ENCODE measurements around the gene TERF2IP. TPM values are rescaled to one million over a fixed set of nuclear protein-coding genes. Genes with fewer than 3 reads are reported as not detected.

The TERF2IP gene
- total RNA-seq, 1 donor from 2014 or later: 60.1 TPM

DNA sequence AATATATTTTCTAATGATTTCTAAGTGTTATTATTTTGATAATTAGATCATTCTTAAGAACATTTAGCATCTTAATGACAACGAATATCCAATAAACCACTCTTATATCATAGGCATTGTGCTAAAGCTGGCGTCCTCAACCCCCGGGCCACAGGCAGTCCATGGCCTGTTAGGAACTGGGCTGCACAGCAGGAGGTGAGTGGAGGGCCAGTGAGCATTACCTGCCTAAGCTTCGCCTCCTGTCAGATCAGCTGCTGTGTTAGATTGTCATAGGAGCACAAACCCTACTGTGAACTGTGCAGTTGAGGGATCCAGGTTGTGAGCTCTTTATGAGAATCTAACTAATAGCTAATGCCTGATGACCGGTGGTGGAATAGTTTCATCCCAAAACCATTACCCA is 50.0 kb downstream of the TERF2IP start:
- TF ChIP-seq, protein P1, sequence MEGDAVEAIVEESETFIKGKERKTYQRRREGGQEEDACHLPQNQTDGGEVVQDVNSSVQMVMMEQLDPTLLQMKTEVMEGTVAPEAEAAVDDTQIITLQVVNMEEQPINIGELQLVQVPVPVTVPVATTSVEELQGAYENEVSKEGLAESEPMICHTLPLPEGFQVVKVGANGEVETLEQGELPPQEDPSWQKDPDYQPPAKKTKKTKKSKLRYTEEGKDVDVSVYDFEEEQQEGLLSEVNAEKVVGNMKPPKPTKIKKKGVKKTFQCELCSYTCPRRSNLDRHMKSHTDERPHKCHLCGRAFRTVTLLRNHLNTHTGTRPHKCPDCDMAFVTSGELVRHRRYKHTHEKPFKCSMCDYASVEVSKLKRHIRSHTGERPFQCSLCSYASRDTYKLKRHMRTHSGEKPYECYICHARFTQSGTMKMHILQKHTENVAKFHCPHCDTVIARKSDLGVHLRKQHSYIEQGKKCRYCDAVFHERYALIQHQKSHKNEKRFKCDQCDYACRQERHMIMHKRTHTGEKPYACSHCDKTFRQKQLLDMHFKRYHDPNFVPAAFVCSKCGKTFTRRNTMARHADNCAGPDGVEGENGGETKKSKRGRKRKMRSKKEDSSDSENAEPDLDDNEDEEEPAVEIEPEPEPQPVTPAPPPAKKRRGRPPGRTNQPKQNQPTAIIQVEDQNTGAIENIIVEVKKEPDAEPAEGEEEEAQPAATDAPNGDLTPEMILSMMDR (IDR thresholded peaks at IDR 0.05; ENCODE audit: borderline replicate concordance): no peak
- H3K4me3 ChIP-seq: no peak overlapping the region
- no peak overlapping the region for H3K27ac ChIP-seq (replicated peaks)
- H3K4me1 ChIP-seq: no peaks in the 10 kb centered on the region
- H3K27me3 ChIP-seq (ENCODE audit: low read depth): no peaks in the 10 kb centered on the region
- DNase-seq: no peak
- no peaks in the 10 kb centered on the region for H3K36me3 ChIP-seq
- intact Hi-C loops (cut with micrococcal nuclease): loop anchor here (10.0 kb wide), 1 partner anchor 63 kb away; no protein-coding TSS in a partner anchor
- no peaks in the 10 kb centered on the region for H3K9me3 ChIP-seq (replicated peaks)

GRCh38 chr16:75701361-75701760 is 53.8 kb downstream of the TERF2IP start, which contains the start of gene DUXB:
Gene DUXB (minus strand): TSS chr16:75701461. CDS start chr16:75701418, 43 bp downstream.
- no peak within 1 kb of the TSS for H3K27ac ChIP-seq (replicated peaks)
- no peak within 1 kb of the TSS for H3K4me3 ChIP-seq
- H3K4me1 ChIP-seq: no peaks in the 10 kb centered on the region
- H3K9me3 ChIP-seq (replicated peaks): no peaks in the 10 kb centered on the region
- no peaks in the 10 kb centered on the region for H3K27me3 ChIP-seq (ENCODE audit: low read depth)
- intact Hi-C loops (cut with micrococcal nuclease): no loop called here
- no peaks in the 10 kb centered on the region for H3K36me3 ChIP-seq
- TF ChIP-seq, protein P1 (IDR thresholded peaks at IDR 0.05; ENCODE audit: borderline replicate concordance): no peak
- no peak for DNase-seq

- intact Hi-C loops (cut with micrococcal nuclease): no loop called here
- Histone ChIP-seq H3K27ac (replicated peaks) (no peak overlapping the region), H3K27me3 (ENCODE audit: low read depth) (no peaks in the 10 kb centered on the region), H3K4me1 (no peaks in the 10 kb centered on the region), H3K4me3 (no peak overlapping the region), H3K9me3 (replicated peaks) (no peaks in the 10 kb centered on the region), H3K36me3 (no peaks in the 10 kb centered on the region)
- TF ChIP-seq, protein P1 (IDR thresholded peaks at IDR 0.05; ENCODE audit: borderline replicate concordance): no peak
- DNase-seq: no peak
These were observed 54.7 kb downstream of the TERF2IP start for GRCh38 chr16:75702242-75702641.

- no peaks in the 10 kb centered on the region for H3K4me1 ChIP-seq
- H3K9me3 ChIP-seq (replicated peaks): no peaks in the 10 kb centered on the region
- H3K4me3 ChIP-seq: no peak overlapping the region
- DNase-seq: no peak
- H3K27ac ChIP-seq (replicated peaks): no peak overlapping the region
- no peaks in the 10 kb centered on the region for H3K36me3 ChIP-seq
- intact Hi-C loops (cut with micrococcal nuclease): no loop called here
- TF ChIP-seq, protein P1 (IDR thresholded peaks at IDR 0.05; ENCODE audit: borderline replicate concordance): no peak
- H3K27me3 ChIP-seq (ENCODE audit: low read depth): no peaks in the 10 kb centered on the region
These were observed 55.7 kb downstream of the TERF2IP start for GRCh38 chr16:75703306-75703705.

Other genes with a start within 250 kb of the TERF2IP start
- 24.9 TPM for gene CFDP1, start 214.3 kb upstream of the TERF2IP start, total RNA-seq
- gene TMEM170A, start 183.1 kb upstream of the TERF2IP start, total RNA-seq: 10.3 TPM
- gene CHST6, start 152.3 kb upstream of the TERF2IP start, total RNA-seq: 1.4 TPM
- gene CHST5, start 111.7 kb upstream of the TERF2IP start, total RNA-seq: 0.85 TPM
- gene TMEM231, start 91.5 kb upstream of the TERF2IP start, total RNA-seq: 6.6 TPM
- 280 TPM for gene GABARAPL2, start 81.4 kb upstream of the TERF2IP start, total RNA-seq
- gene ADAT1, start 24.5 kb upstream of the TERF2IP start, total RNA-seq: 28.4 TPM
- 127 TPM for gene KARS1, start 108 bp upstream of the TERF2IP start, total RNA-seq
- not detected for gene CPHXL2, start 29.2 kb downstream of the TERF2IP start, total RNA-seq
- not detected for gene DUXB, start 53.7 kb downstream of the TERF2IP start, total RNA-seq
- gene CPHXL, start 78.7 kb downstream of the TERF2IP start, total RNA-seq: not detected

Data from left ventricle myocardium inferior (tissue), 1 donor.